Kidney (tissue), 14 donors: Measurements from ENCODE around the gene HGF. TPM values are rescaled to one million over a fixed set of nuclear protein-coding genes. Genes with fewer than 3 reads are reported as not detected.

Source experiments
- DNase-seq, 5 donors: peaks; one replicate each; pipeline ENCODE4 v3.0.0-alpha.2; 2013 to 2020
- FAIRE-seq: peaks from 2 replicates; lab custom pipeline; 2012; peaks lifted over from hg19 to GRCh38; lab: Jason Lieb, UNC
- H3K27ac ChIP-seq, 2 donors: one replicate each; pipeline ENCODE4 v1.7.0; 2013; ENCODE audit warnings: low read depth in 2 of 2, low read length in 2 of 2, inconsistent platforms in 1 of 2
- H3K27me3 ChIP-seq: one replicate; pipeline ENCODE4 v1.7.1; 2013; ENCODE audit warnings: low read length, inconsistent platforms; ENCODE audit not compliant: control insufficient read depth, insufficient read depth
- H3K36me3 ChIP-seq, 3 donors: one replicate each; pipeline versions ENCODE4 v1.7.0 to v1.7.1; 2013; ENCODE audit warnings: low read length in 3 of 3, control low read depth in 1 of 3, inconsistent platforms in 1 of 3; ENCODE audit not compliant: insufficient read depth in 3 of 3, control insufficient read depth in 2 of 3
- H3K4me1 ChIP-seq, 3 donors: one replicate each; pipeline versions ENCODE4 v1.7.0 to v1.7.1; 2013; ENCODE audit warnings: low read length in 3 of 3, inconsistent platforms in 1 of 3, low read depth in 1 of 3; ENCODE audit not compliant: control insufficient read depth in 2 of 3, insufficient read depth in 2 of 3
- H3K4me3 ChIP-seq, 3 donors: one replicate each; pipeline versions ENCODE4 v1.7.0 to v1.8.1; 2013; ENCODE audit warnings: low read length in 3 of 3, control low read depth in 1 of 3, inconsistent platforms in 1 of 3
- H3K9ac ChIP-seq, 3 donors: one replicate each; pipeline versions ENCODE4 v1.7.0 to v1.7.1; 2013; ENCODE audit warnings: low read length in 3 of 3, control low read depth in 1 of 3, inconsistent platforms in 1 of 3
- H3K9me3 ChIP-seq, 3 donors: one replicate each; pipeline versions ENCODE4 v1.7.0 to v1.7.1; 2013; ENCODE audit warnings: low read length in 3 of 3, control low read depth in 1 of 3, inconsistent platforms in 1 of 3; ENCODE audit not compliant: control insufficient read depth in 2 of 3, insufficient read depth in 1 of 3
- intact Hi-C: fragments of 100-400 bp; cut with DNase I; formaldehyde crosslinking; loops from one replicate; pipeline ENCODE4 v1.11.1; 2022
- polyA plus RNA-seq: library from polyadenylated mRNA; stranded (reverse); fragments of 350-450 nt; fragmentation: Illumina TruSeq; extraction: RNeasy Lipid Tissue Mini Kit (QIAGEN cat#74804); gene quantifications from one replicate; pipeline ENCODE4 v1.2.3, GENCODE V29; 2014; ENCODE audit warnings: low read depth, low replicate concordance; ENCODE audit not compliant: insufficient read depth
- total RNA-seq: library from RNA; stranded (reverse); fragmentation: NEBNext Ultra II Directional; extraction: Animal tissue kit (Norgen Biotek cat#: 25700); gene quantifications from one replicate; pipeline ENCODE4 v1.2.1, GENCODE V29; 2021
- TF ChIP-seq, protein P1 (sequence below): IDR thresholded peaks from 3 replicates; pipeline ENCODE4 v1.5.1; 2012; ENCODE audit warnings: mild to moderate bottlenecking, moderate library complexity, borderline replicate concordance; ENCODE audit not compliant: insufficient read depth; ENCODE audit errors: extremely low read depth
- donor health status: control.
- donor health status: control.
- donor health status: control.
- donor health status: control.
- donor health status: control.
- donor health status: DM: yes; HTN: yes; CAD: no.
- donor health status: Normal renal cell carcinoma (clear cell type).

The HGF gene
- total and polyA plus RNA-seq, 2 donors from 2014 or later, result 2.6 to 23.8 TPM

DNA sequence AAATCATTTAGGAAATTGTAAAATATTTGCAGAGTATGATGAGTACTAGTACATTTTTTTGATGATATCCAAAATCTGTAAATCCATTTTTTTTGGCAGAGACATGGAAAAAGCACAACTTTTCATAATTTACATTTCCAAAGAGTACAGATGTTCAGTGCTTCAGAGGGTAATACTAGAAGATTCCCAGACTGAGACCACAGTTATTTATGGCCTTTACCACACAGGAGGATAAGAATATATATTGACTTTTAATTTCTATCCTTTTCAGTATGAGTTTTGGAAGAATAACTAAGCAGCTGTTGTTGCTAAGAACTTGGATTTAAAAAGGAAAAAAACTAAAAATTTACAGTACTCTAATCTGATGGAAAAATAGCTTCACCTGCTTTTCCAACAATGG lies 61.9 kb downstream of the HGF start:
- FAIRE-seq, result no peak
- Histone ChIP-seq H3K36me3 (no peaks in the 10 kb centered on the region), H3K4me1 (no peaks in the 10 kb centered on the region), H3K9me3 (no peaks in the 10 kb centered on the region), H3K27ac (no peak overlapping the region), H3K27me3 (no peaks in the 10 kb centered on the region), H3K9ac (no peak overlapping the region), H3K4me3 (no peak overlapping the region)
- no peak for DNase-seq
- TF ChIP-seq, protein P1, sequence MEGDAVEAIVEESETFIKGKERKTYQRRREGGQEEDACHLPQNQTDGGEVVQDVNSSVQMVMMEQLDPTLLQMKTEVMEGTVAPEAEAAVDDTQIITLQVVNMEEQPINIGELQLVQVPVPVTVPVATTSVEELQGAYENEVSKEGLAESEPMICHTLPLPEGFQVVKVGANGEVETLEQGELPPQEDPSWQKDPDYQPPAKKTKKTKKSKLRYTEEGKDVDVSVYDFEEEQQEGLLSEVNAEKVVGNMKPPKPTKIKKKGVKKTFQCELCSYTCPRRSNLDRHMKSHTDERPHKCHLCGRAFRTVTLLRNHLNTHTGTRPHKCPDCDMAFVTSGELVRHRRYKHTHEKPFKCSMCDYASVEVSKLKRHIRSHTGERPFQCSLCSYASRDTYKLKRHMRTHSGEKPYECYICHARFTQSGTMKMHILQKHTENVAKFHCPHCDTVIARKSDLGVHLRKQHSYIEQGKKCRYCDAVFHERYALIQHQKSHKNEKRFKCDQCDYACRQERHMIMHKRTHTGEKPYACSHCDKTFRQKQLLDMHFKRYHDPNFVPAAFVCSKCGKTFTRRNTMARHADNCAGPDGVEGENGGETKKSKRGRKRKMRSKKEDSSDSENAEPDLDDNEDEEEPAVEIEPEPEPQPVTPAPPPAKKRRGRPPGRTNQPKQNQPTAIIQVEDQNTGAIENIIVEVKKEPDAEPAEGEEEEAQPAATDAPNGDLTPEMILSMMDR, result no peak
- intact Hi-C loops, result no loop called here

DNA sequence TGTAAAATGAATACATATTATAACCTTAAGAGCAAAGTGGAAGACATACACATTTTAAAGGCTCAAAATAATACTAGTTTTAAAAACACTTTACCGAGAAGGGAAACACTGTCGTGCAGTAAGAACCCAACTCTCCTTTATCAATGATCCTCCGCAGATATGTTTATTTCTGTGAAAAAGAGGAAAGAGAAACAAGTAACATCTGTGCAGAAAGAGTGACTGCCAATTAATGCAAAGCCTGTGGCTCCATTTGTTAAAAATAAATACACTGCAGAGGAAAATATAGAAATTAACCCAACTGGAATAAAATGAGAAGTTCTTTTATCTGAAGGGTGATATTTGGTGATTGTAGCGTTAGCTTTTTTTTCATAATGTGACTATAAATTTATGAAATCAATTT lies 62.7 kb downstream of the HGF start:
- Histone ChIP-seq H3K4me3 (no peak overlapping the region), H3K36me3 (no peaks in the 10 kb centered on the region), H3K27ac (no peak overlapping the region), H3K27me3 (no peaks in the 10 kb centered on the region), H3K9me3 (no peaks in the 10 kb centered on the region), H3K4me1 (no peaks in the 10 kb centered on the region), H3K9ac (no peak overlapping the region)
- intact Hi-C loops, result no loop called here
- FAIRE-seq (no peak), DNase-seq (no peak)
- TF ChIP-seq, protein P1, result no peak

DNA sequence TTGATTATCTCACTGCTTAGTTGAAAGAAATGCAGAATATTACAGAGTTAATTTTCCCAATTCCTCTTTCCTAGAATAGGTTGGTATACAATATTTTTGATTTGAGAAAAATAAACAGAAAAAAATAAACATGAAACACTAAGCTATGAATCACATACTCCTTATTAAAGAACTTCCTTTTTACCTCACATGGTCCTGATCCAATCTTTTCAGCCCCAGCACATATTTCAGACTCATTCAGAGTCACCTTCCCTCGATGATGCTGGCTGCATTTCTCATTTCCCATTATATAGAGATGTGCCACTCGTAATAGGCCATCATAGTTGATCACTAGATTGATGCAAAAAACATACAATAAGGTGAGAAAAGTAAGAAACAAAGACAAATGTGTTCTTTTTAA lies 64.6 kb downstream of the HGF start:
- Histone ChIP-seq H3K4me3 (no peak overlapping the region), H3K4me1 (no peaks in the 10 kb centered on the region), H3K9ac (no peak overlapping the region), H3K27ac (no peak overlapping the region), H3K36me3 (no peaks in the 10 kb centered on the region), H3K9me3 (no peaks in the 10 kb centered on the region), H3K27me3 (no peaks in the 10 kb centered on the region)
- FAIRE-seq (no peak), DNase-seq (no peak)
- TF ChIP-seq, protein P1, result no peak
- intact Hi-C loops, result no loop called here

DNA sequence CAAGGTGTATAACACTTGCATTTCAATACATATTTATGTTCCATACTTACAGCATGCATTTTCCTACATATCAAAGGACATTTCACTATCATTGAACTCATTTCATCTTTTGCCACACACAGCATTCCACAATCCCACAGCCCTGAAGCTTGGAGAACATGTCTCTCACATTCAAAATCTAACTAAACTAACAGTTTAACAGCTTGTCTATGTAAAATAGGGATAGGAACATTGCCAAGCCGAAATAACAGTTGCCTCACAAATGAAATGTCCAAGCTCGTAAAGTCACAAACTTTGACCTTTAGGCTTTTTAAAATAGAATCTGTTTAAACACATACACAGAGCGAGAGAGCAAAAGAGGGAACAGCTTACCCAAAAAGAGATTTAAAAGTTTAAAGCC lies 65.3 kb downstream of the HGF start:
- Histone ChIP-seq H3K27me3 (no peaks in the 10 kb centered on the region), H3K9me3 (no peaks in the 10 kb centered on the region), H3K4me1 (no peaks in the 10 kb centered on the region), H3K4me3 (no peak overlapping the region), H3K36me3 (no peaks in the 10 kb centered on the region), H3K9ac (no peak overlapping the region), H3K27ac (no peak overlapping the region)
- intact Hi-C loops, result no loop called here
- FAIRE-seq (no peak), DNase-seq (peak in 2 of 5 donors; percentile 6 to 10)
- TF ChIP-seq, protein P1, result no peak
